SK-N-SH (cell line): ENCODE data around the gene MYEOV. TPM values are rescaled to one million over a fixed set of nuclear protein-coding genes. Genes with fewer than 3 reads are reported as not detected.

ENCODE experiments used
- CTCF ChIA-PET: fragments of 300-600, 350-600 bp; formaldehyde crosslinking; extraction: SDS; loops from one replicate; lab custom pipeline; 2021; lab: Yijun Ruan, JAX
- POLR2A ChIA-PET: fragments of 350-600 bp; sonication (Branson Sonifier 250); formaldehyde crosslinking; extraction: SDS; loops from one replicate; lab custom pipeline; 2020; ENCODE audit warnings: antibody characterized with exemption, inconsistent platforms; lab: Yijun Ruan, JAX
- DNase-seq: peaks from one replicate; pipeline ENCODE4 v3.0.0; 2012
- H2AFZ ChIP-seq: fragments of 200-600 bp; sonication (generic); 2 replicates; pipeline ENCODE4 v1.8.1; 2016; ENCODE audit warnings: antibody characterized with exemption, mild to moderate bottlenecking, low read depth
- H3F3A ChIP-seq: fragments of 200-600 bp; sonication (generic); replicated peaks from 2 replicates; pipeline ENCODE3; 2016; ENCODE audit warnings: antibody characterized with exemption, mild to moderate bottlenecking; ENCODE audit not compliant: insufficient read depth
- H3K27ac ChIP-seq, 2 experiments: fragments of 200-500 bp in 1 of 2; fragments of 200-600 bp in 1 of 2; sonication (Bioruptor generic) in 1 of 2; sonication (generic), shearing (Covaris generic) in 1 of 2; 2 replicates each; pipeline versions ENCODE4 v1.5.1 to v1.6.1; 2014 to 2016; ENCODE audit warnings: low read depth in 2 of 2, inconsistent platforms in 1 of 2, low read length in 1 of 2, mild to moderate bottlenecking in 1 of 2, mixed read lengths in 1 of 2
- H3K27me3 ChIP-seq: fragments of 200-600 bp; sonication (generic), shearing (Covaris generic); 2 replicates; pipeline ENCODE4 v1.6.1; 2016; ENCODE audit warnings: mixed run types; ENCODE audit not compliant: insufficient read depth
- H3K36me3 ChIP-seq, 2 experiments: fragments of 200-500 bp in 1 of 2; fragments of 200-600 bp in 1 of 2; sonication (Bioruptor generic) in 1 of 2; sonication (generic) in 1 of 2; replicated peaks in 1 of 2; 2 replicates each; pipeline versions ENCODE3 to v1.5.1; 2014 to 2016; ENCODE audit warnings: low read length in 1 of 2, mild to moderate bottlenecking in 1 of 2; ENCODE audit not compliant: insufficient read depth in 2 of 2, control insufficient read depth in 1 of 2
- H3K4me1 ChIP-seq, 2 experiments: fragments of 200-500 bp in 1 of 2; fragments of 200-600 bp in 1 of 2; sonication (Bioruptor generic) in 1 of 2; sonication (generic), shearing (Covaris generic) in 1 of 2; 2 replicates each; pipeline versions ENCODE4 v1.5.1 to v1.6.1; 2014 to 2016; ENCODE audit warnings: low read depth in 1 of 2, low read length in 1 of 2, mixed run types in 1 of 2; ENCODE audit not compliant: insufficient read depth in 2 of 2, control insufficient read depth in 1 of 2
- H3K4me2 ChIP-seq: fragments of 200-600 bp; sonication (generic), shearing (Covaris generic); 2 replicates; pipeline ENCODE4 v1.6.1; 2017; ENCODE audit warnings: mixed run types
- H3K4me3 ChIP-seq, 2 experiments: fragments of 200-500 bp in 1 of 2; fragments of 200-600 bp in 1 of 2; sonication (Bioruptor generic) in 1 of 2; sonication (generic), shearing (Covaris generic) in 1 of 2; 2 replicates each; pipeline versions ENCODE4 v1.5.1 to v1.8.1; 2014 to 2016; ENCODE audit warnings: low read depth in 2 of 2, inconsistent platforms in 1 of 2, low read length in 1 of 2, mild to moderate bottlenecking in 1 of 2, mixed read lengths in 1 of 2, moderate library complexity in 1 of 2
- H3K79me2 ChIP-seq: fragments of 200-600 bp; sonication (generic); 2 replicates; pipeline ENCODE4 v1.8.1; 2017; ENCODE audit warnings: mild to moderate bottlenecking; ENCODE audit not compliant: insufficient read depth
- H3K9ac ChIP-seq: fragments of 200-600 bp; sonication (generic); 2 replicates; pipeline ENCODE4 v1.6.1; 2017; ENCODE audit warnings: mixed run types
- H3K9me2 ChIP-seq: fragments of 200-600 bp; sonication (generic); 2 replicates; pipeline ENCODE4 v1.6.1; 2017; ENCODE audit warnings: mixed run types
- H3K9me3 ChIP-seq: fragments of 200-600 bp; sonication (generic); 2 replicates; pipeline ENCODE4 v1.6.1; 2017; ENCODE audit warnings: mixed run types, mild to moderate bottlenecking, moderate library complexity
- H4K20me1 ChIP-seq: fragments of 200-600 bp; sonication (generic); 2 replicates; pipeline ENCODE4 v1.6.1; 2017; ENCODE audit warnings: mild to moderate bottlenecking, mixed run types; ENCODE audit not compliant: insufficient read depth
- FOXJ3 ChIP-seq: sonication (generic); formaldehyde crosslinking; IDR thresholded peaks from 2 replicates; pipeline ENCODE4 v1.5.1; 2020; ENCODE audit warnings: mild to moderate bottlenecking, missing genetic modification reagents
- MAX ChIP-seq: IDR thresholded peaks from 2 replicates; pipeline ENCODE4 v1.4.0; 2012; ENCODE audit warnings: low read depth
- NFIC ChIP-seq: IDR thresholded peaks from 2 replicates; pipeline ENCODE4 v1.4.0; 2012; ENCODE audit warnings: borderline replicate concordance
- POLR2AphosphoS5 ChIP-seq: IDR thresholded peaks from 2 replicates; pipeline ENCODE4 v1.6.1; 2012; ENCODE audit warnings: low read depth, low read length
- RFX5 ChIP-seq: IDR thresholded peaks from 2 replicates; pipeline ENCODE4 v1.6.1; 2012; ENCODE audit warnings: mild to moderate bottlenecking, improper control_type of control experiment, low read length
- TAF1 ChIP-seq: IDR thresholded peaks from 2 replicates; pipeline ENCODE4 v1.6.1; 2012; ENCODE audit warnings: low read depth, mild to moderate bottlenecking, low read length, moderate library complexity, borderline replicate concordance
- TEAD4 ChIP-seq: IDR thresholded peaks from 2 replicates; pipeline ENCODE4 v1.4.0; 2012; ENCODE audit warnings: mild to moderate bottlenecking, borderline replicate concordance; ENCODE audit not compliant: insufficient read depth
- USF1 ChIP-seq: IDR thresholded peaks from 2 replicates; pipeline ENCODE4 v1.4.0; 2012; ENCODE audit warnings: low read depth, borderline replicate concordance
- WGBS: methylation state at CpG from one replicate; pipeline ENCODE4 v1.1.6; 2017; ENCODE audit warnings: low lambda C conversion rate; 5-methylcytosine and 5-hydroxymethylcytosine counted together
- polyA plus RNA-seq, 3 experiments: library from polyadenylated mRNA; depleted of rRNA; stranded (reverse); fragments of >200 nt; gene quantifications; 2 replicates each; pipeline ENCODE4 v1.2.3, GENCODE V29; 2012
- TF ChIP-seq, protein P1 (sequence below): fragments of 150-350 bp; IDR thresholded peaks from 2 replicates; pipeline ENCODE4 v1.6.1; 2017; ENCODE audit warnings: antibody characterized with exemption, low read length, low read depth, borderline replicate concordance
- TF ChIP-seq, protein P2 (sequence below): IDR thresholded peaks from 2 replicates; pipeline ENCODE4 v1.6.1; 2012; ENCODE audit warnings: mild to moderate bottlenecking, low read depth, low read length, moderate library complexity

Gene MYEOV
- polyA plus RNA-seq, 1 of the 3 experiments (the other 2 are of a cell fraction), result 3.0 TPM

GRCh38 chr11:69284081-69284511 lies 9.9 kb upstream of the MYEOV start (continued):
- TF ChIP-seq USF1, result no peak

GRCh38 chr11:69285091-69285490 lies 8.9 kb upstream of the MYEOV start:
- H3K9me2 ChIP-seq, result no peaks in the 10 kb centered on the region
- TF ChIP-seq, protein P1, sequence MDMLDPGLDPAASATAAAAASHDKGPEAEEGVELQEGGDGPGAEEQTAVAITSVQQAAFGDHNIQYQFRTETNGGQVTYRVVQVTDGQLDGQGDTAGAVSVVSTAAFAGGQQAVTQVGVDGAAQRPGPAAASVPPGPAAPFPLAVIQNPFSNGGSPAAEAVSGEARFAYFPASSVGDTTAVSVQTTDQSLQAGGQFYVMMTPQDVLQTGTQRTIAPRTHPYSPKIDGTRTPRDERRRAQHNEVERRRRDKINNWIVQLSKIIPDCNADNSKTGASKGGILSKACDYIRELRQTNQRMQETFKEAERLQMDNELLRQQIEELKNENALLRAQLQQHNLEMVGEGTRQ, result no peak
- no peaks in the 10 kb centered on the region for H3K79me2 ChIP-seq
- no peak overlapping the region for H2AFZ ChIP-seq
- no peak overlapping the region for H3K4me3 ChIP-seq
- no peaks in the 10 kb centered on the region for H4K20me1 ChIP-seq
- H3K4me2 ChIP-seq, result no peak overlapping the region
- H3K9ac ChIP-seq, result no peak overlapping the region
- ChIA-PET POLR2A (no interaction called here), CTCF (no interaction called here)
- H3K9me3 ChIP-seq, result no peaks in the 10 kb centered on the region
- H3K4me1 ChIP-seq, result no peaks in the 10 kb centered on the region; a peak in 1 of 4 replicates
- H3F3A ChIP-seq, result no peaks in the 10 kb centered on the region
- WGBS, result 69% methylated on average over 9 of the region's 11 CpGs
- H3K27ac ChIP-seq, result no peak overlapping the region
- no peaks in the 10 kb centered on the region for H3K27me3 ChIP-seq
- DNase-seq, result no peak
- no peaks in the 10 kb centered on the region for H3K36me3 ChIP-seq

- Histone ChIP-seq H3K79me2 (no peaks in the 10 kb centered on the region), H2AFZ (no peak overlapping the region), H3K36me3 (no peaks in the 10 kb centered on the region), H3K4me3 (no peak overlapping the region), H3K9ac (no peak overlapping the region), H3K27me3 (no peaks in the 10 kb centered on the region), H3F3A (no peaks in the 10 kb centered on the region), H3K27ac (no peak overlapping the region), H4K20me1 (no peaks in the 10 kb centered on the region), H3K9me2 (no peaks in the 10 kb centered on the region), H3K9me3 (no peaks in the 10 kb centered on the region), H3K4me1 (no peaks in the 10 kb centered on the region; a peak in 1 of 4 replicates), H3K4me2 (no peak overlapping the region)
- 81% methylated on average over 10 of the region's 11 CpGs for WGBS
- no peak for DNase-seq
- POLR2A ChIA-PET, result no interaction called here
- TF ChIP-seq POLR2AphosphoS5, result no peak
- no peak for TF ChIP-seq FOXJ3 (CRISPR knock-in tag)
- CTCF ChIA-PET, result no interaction called here
These were observed 8.2 kb upstream of the MYEOV start for GRCh38 chr11:69285766-69286165.

DNA sequence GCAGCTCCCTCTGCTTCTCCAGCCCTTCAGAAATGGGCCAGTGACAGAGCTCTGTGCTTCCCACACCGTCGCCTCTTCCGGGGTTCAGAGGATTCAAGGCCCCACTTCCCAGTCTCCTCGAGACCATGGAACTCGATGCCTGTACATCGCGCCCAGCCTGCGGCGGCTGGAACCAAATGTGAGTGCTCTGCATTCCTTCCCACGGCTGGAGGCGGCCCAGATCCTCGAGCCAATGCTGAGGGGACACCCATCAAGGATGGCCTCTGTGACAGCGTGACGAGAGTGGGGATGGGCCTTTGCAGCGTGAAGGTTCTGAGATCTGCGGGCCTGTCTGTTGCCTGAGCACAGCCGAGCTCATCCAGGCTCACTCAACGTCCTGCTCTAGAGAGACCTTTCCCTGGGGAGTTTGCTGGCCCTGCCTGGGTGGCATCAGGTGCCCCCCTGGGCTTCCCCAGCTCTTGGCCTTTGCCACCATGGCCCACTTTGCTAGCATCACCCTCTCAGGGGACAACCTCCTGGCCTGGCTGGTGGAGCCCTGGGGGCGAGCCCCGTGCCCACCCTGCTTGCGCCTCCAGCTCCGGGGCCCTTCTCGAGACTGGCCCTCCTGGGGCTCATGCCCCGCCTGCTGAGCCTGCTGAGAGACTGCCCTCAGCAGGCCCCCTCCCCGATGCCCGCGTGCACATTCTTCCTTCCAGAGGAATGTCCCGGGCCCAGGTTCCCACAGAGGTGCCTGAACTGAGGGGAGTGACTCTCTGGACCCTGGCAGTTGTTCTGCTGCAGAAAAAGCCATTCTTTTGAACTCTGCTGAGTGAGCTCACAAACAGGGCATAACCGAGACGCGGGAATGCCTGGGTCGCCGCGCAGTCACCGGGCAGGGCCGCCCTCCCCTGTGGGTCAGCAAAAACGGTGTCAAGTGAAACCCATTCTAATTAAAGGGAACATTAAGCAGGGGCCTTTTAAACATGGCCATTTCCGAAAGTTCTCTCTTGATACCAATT lies 7.3 kb upstream of the MYEOV start:
- 90% methylated on average over 29 of the region's 38 CpGs for WGBS
- Histone ChIP-seq H2AFZ (no peak overlapping the region), H3K79me2 (no peaks in the 10 kb centered on the region), H3K4me3 (no peak overlapping the region), H3K9ac (no peak overlapping the region), H3F3A (no peaks in the 10 kb centered on the region), H3K9me3 (no peaks in the 10 kb centered on the region), H3K27ac (no peak overlapping the region), H3K9me2 (no peaks in the 10 kb centered on the region), H3K4me2 (no peak overlapping the region), H3K4me1 (no peaks in the 10 kb centered on the region), H3K27me3 (no peaks in the 10 kb centered on the region), H4K20me1 (no peaks in the 10 kb centered on the region), H3K36me3 (no peaks in the 10 kb centered on the region)
- ChIA-PET CTCF (interaction anchor here (0.6 kb wide), 2 partner anchors 30 to 1119 kb away, joined by 3 to 4 read pairs; no protein-coding TSS in a partner anchor), POLR2A (no interaction called here)
- DNase-seq, result no peak
- TF ChIP-seq TEAD4, result no peak
- no peak for TF ChIP-seq TAF1
- TF ChIP-seq RFX5, result no peak
- no peak for TF ChIP-seq USF1
- TF ChIP-seq MAX, result no peak
- no peak for TF ChIP-seq NFIC
- TF ChIP-seq, protein P2, sequence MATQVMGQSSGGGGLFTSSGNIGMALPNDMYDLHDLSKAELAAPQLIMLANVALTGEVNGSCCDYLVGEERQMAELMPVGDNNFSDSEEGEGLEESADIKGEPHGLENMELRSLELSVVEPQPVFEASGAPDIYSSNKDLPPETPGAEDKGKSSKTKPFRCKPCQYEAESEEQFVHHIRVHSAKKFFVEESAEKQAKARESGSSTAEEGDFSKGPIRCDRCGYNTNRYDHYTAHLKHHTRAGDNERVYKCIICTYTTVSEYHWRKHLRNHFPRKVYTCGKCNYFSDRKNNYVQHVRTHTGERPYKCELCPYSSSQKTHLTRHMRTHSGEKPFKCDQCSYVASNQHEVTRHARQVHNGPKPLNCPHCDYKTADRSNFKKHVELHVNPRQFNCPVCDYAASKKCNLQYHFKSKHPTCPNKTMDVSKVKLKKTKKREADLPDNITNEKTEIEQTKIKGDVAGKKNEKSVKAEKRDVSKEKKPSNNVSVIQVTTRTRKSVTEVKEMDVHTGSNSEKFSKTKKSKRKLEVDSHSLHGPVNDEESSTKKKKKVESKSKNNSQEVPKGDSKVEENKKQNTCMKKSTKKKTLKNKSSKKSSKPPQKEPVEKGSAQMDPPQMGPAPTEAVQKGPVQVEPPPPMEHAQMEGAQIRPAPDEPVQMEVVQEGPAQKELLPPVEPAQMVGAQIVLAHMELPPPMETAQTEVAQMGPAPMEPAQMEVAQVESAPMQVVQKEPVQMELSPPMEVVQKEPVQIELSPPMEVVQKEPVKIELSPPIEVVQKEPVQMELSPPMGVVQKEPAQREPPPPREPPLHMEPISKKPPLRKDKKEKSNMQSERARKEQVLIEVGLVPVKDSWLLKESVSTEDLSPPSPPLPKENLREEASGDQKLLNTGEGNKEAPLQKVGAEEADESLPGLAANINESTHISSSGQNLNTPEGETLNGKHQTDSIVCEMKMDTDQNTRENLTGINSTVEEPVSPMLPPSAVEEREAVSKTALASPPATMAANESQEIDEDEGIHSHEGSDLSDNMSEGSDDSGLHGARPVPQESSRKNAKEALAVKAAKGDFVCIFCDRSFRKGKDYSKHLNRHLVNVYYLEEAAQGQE, result no peak
- TF ChIP-seq FOXJ3 (CRISPR knock-in tag), result no peak
